ENCODE data around the gene ZBTB2.

DNA sequence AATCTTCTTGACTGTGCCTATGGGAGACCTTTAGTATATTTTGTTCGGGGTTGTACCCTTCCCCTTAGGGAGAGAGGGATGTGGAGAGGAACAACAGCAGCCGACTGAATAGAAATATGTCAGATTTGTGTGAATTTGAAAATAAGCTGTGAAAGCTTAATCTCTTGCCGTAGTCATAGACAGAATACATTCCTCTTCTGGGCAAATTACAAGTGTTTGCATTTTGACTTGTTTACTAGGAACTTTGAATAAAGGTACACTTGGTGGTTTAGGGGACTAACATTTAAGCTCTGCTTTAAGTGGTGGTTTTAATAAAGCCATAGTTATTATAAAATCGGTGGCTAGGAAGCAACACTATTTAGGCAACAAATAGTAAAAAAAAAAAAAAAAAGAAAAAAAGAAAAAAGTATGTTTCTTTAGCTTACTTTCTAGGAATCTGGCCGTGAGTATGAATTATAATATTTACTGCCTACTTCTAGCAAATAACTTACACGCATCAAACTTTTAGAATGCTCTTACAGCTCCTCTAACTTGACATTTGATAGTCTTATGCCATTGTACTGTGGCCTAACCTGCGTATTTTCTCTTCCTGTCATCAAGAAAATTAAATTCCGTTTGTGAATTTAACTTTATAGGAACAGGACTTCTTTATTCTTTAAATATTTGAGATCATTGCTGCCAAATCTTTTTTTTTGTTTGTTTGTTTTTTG is 65.1 kb downstream of the ZBTB2 start:
- TF ChIP-seq, protein P1, sequence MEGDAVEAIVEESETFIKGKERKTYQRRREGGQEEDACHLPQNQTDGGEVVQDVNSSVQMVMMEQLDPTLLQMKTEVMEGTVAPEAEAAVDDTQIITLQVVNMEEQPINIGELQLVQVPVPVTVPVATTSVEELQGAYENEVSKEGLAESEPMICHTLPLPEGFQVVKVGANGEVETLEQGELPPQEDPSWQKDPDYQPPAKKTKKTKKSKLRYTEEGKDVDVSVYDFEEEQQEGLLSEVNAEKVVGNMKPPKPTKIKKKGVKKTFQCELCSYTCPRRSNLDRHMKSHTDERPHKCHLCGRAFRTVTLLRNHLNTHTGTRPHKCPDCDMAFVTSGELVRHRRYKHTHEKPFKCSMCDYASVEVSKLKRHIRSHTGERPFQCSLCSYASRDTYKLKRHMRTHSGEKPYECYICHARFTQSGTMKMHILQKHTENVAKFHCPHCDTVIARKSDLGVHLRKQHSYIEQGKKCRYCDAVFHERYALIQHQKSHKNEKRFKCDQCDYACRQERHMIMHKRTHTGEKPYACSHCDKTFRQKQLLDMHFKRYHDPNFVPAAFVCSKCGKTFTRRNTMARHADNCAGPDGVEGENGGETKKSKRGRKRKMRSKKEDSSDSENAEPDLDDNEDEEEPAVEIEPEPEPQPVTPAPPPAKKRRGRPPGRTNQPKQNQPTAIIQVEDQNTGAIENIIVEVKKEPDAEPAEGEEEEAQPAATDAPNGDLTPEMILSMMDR (IDR thresholded peaks at IDR 0.05): no peak
- no peak for TF ChIP-seq EZH2 (IDR thresholded peaks at IDR 0.05)

Data from neural progenitor cell (in vitro differentiated cells).